A549 (cell line): ENCODE results near the gene ITPKB. TPM values are rescaled to one million over a fixed set of nuclear protein-coding genes. Genes with fewer than 3 reads are reported as not detected.

Source experiments
- ATAC-seq, 2 experiments: fragments of 200-7000 bp in 1 of 2; fragments of >200 bp in 1 of 2; cut with Nextera tagmentation in 1 of 2; cut with Tn5 transposase in 1 of 2; 3 replicates each; pipeline versions ENCODE4 v1.8.0 to v1.9.1; 2018 to 2020; ENCODE audit warnings: mild to moderate bottlenecking in 1 of 2, moderate library complexity in 1 of 2
- CTCF ChIA-PET: fragments of 300-600 bp; sonication (Branson Sonifier 250); formaldehyde crosslinking; extraction: SDS; loops from one replicate; lab custom pipeline; 2021; ENCODE audit warnings: antibody characterized with exemption, inconsistent platforms; lab: Yijun Ruan, JAX
- POLR2A ChIA-PET: fragments of 350-600 bp; formaldehyde crosslinking; extraction: SDS; loops from one replicate; lab custom pipeline; 2021; ENCODE audit warnings: antibody characterized with exemption, inconsistent platforms; lab: Yijun Ruan, JAX
- DNase-seq, 2 experiments: peaks; one replicate each; pipeline versions ENCODE4 v3.0.0 to v3.0.0-alpha.2; 2011 to 2016; ENCODE audit warnings: low read depth in 1 of 2, low spot score in 1 of 2
- FAIRE-seq: peaks from 2 replicates; lab custom pipeline; 2011; peaks lifted over from hg19 to GRCh38; lab: Jason Lieb, UNC
- H3K27ac ChIP-seq, 2 experiments: fragments of >200 bp; sonication (Bioruptor Twin); formaldehyde crosslinking; 3 replicates each; pipeline ENCODE4 v1.5.1; 2016 to 2017
- H3K4me1 ChIP-seq: fragments of >200 bp; sonication (Bioruptor Twin); formaldehyde crosslinking; 3 replicates; pipeline ENCODE4 v1.6.1; 2016
- H3K4me2 ChIP-seq: fragments of >200 bp; sonication (Bioruptor Twin); formaldehyde crosslinking; 3 replicates; pipeline ENCODE4 v1.6.1; 2016
- H3K4me3 ChIP-seq: fragments of >200 bp; sonication (Bioruptor Twin); formaldehyde crosslinking; 3 replicates; pipeline ENCODE4 v1.5.1; 2016
- H3K9me3 ChIP-seq: fragments of >200 bp; sonication (Bioruptor Twin); formaldehyde crosslinking; 3 replicates; pipeline ENCODE4 v1.6.1; 2016
- BHLHE40 ChIP-seq: IDR thresholded peaks from 2 replicates; pipeline ENCODE4 v1.6.1; 2012; ENCODE audit warnings: low read depth, low read length, inconsistent platforms
- CBX8 ChIP-seq: fragments of 200-600 bp; sonication (generic); IDR thresholded peaks from 2 replicates; pipeline ENCODE4 v1.6.1; 2016
- CHD2 ChIP-seq: fragments of 150-350 bp; IDR thresholded peaks from 2 replicates; pipeline ENCODE4 v1.6.1; 2014; ENCODE audit warnings: low read length; ENCODE audit not compliant: partially characterized antibody
- CHD4 ChIP-seq: fragments of 200-600 bp; sonication (generic); IDR thresholded peaks from 2 replicates; pipeline ENCODE4 v1.6.1; 2016; ENCODE audit warnings: antibody characterized with exemption, mild to moderate bottlenecking, borderline replicate concordance
- CTCF ChIP-seq: fragments of >200 bp; sonication (Bioruptor Twin); formaldehyde crosslinking; IDR thresholded peaks from 3 replicates; pipeline ENCODE4 v1.5.1; 2016
- E2F6 ChIP-seq: IDR thresholded peaks from 2 replicates; pipeline ENCODE4 v1.6.1; 2012; ENCODE audit warnings: low read depth, borderline replicate concordance
- EHF ChIP-seq: fragments of 250-450 bp; sonication (Bioruptor Pico); IDR thresholded peaks from 2 replicates; pipeline ENCODE4 v1.5.0; 2020; ENCODE audit warnings: mild to moderate bottlenecking
- EHMT2 ChIP-seq: fragments of 200-600 bp; sonication (generic); IDR thresholded peaks from 2 replicates; pipeline ENCODE4 v1.6.1; 2016; ENCODE audit warnings: antibody characterized with exemption, low read depth, mild to moderate bottlenecking, moderate library complexity
- EP300 ChIP-seq, 2 experiments: fragments of >200 bp; sonication (Bioruptor Twin); formaldehyde crosslinking; IDR thresholded peaks; 2 replicates in 1 of 2; 3 replicates in 1 of 2; pipeline ENCODE4 v1.6.1; 2016 to 2017
- FOSB ChIP-seq: fragments of 250-450 bp; sonication (Bioruptor Pico); IDR thresholded peaks from 2 replicates; pipeline ENCODE4 v1.5.0; 2020; ENCODE audit warnings: mild to moderate bottlenecking, moderate library complexity
- FOSL2 ChIP-seq, 2 experiments: fragments of 450-650 bp in 1 of 2; fragments of >200 bp in 1 of 2; sonication (Bioruptor Twin) in 1 of 2; formaldehyde crosslinking; IDR thresholded peaks; 2 replicates each; pipeline versions ENCODE4 v1.5.0 to v1.6.1; 2016 to 2020; ENCODE audit warnings: mild to moderate bottlenecking in 1 of 2, moderate library complexity in 1 of 2
- HEYL ChIP-seq: fragments of 250-450 bp; sonication (Bioruptor Pico); IDR thresholded peaks from 2 replicates; pipeline ENCODE4 v1.8.0; 2021; ENCODE audit warnings: mild to moderate bottlenecking, moderate library complexity
- HOXA7 ChIP-seq: fragments of 250-450 bp; sonication (Bioruptor Pico); IDR thresholded peaks from 2 replicates; pipeline ENCODE4 v1.5.0; 2020; ENCODE audit warnings: mild to moderate bottlenecking, moderate library complexity
- HOXB13 ChIP-seq: fragments of 250-450 bp; sonication (Bioruptor Pico); IDR thresholded peaks from 2 replicates; pipeline ENCODE4 v1.5.0; 2020; ENCODE audit warnings: low read depth, mild to moderate bottlenecking, moderate library complexity
- HOXB5 ChIP-seq: fragments of 250-450 bp; sonication (Bioruptor Pico); IDR thresholded peaks from 2 replicates; pipeline ENCODE4 v1.5.0; 2020; ENCODE audit warnings: mild to moderate bottlenecking, moderate library complexity
- JUNB ChIP-seq: fragments of >200 bp; sonication (Bioruptor Twin); formaldehyde crosslinking; IDR thresholded peaks from 2 replicates; pipeline ENCODE4 v1.6.1; 2016
- KDM5A ChIP-seq: fragments of 200-600 bp; sonication (generic); IDR thresholded peaks from 2 replicates; pipeline ENCODE4 v1.6.1; 2016; ENCODE audit warnings: antibody characterized with exemption, mild to moderate bottlenecking
- MAX ChIP-seq: IDR thresholded peaks from 2 replicates; pipeline ENCODE4 v1.6.1; 2012
- NFE2L2 ChIP-seq: fragments of 150-350 bp; conservative IDR thresholded peaks from 2 replicates; pipeline ENCODE4 v1.6.1; 2014; ENCODE audit warnings: low read length
- NPAS2 ChIP-seq: fragments of 250-450 bp; sonication (Bioruptor Pico); IDR thresholded peaks from 2 replicates; pipeline ENCODE4 v1.8.0; 2022; ENCODE audit warnings: mild to moderate bottlenecking, moderate library complexity, borderline replicate concordance
- NR3C1 ChIP-seq: fragments of >200 bp; sonication (Bioruptor Twin); formaldehyde crosslinking; IDR thresholded peaks from 3 replicates; pipeline ENCODE4 v1.6.1; 2017
- PHF8 ChIP-seq: fragments of 200-600 bp; sonication (generic); IDR thresholded peaks from 2 replicates; pipeline ENCODE4 v1.6.1; 2016; ENCODE audit warnings: low read depth, mild to moderate bottlenecking, antibody characterized with exemption, moderate library complexity, borderline replicate concordance
- RAD21 ChIP-seq, 2 experiments: fragments of >200 bp in 1 of 2; sonication (Bioruptor Twin) in 1 of 2; formaldehyde crosslinking in 1 of 2; IDR thresholded peaks in 1 of 2; conservative IDR thresholded peaks in 1 of 2; 2 replicates in 1 of 2; 3 replicates in 1 of 2; pipeline ENCODE4 v1.6.1; 2012 to 2018; ENCODE audit warnings: inconsistent platforms in 1 of 2
- REST ChIP-seq: fragments of 200-600 bp; sonication (generic); IDR thresholded peaks from 2 replicates; pipeline ENCODE4 v1.6.1; 2016; ENCODE audit warnings: antibody characterized with exemption, mild to moderate bottlenecking, moderate library complexity
- RNF2 ChIP-seq: fragments of 200-600 bp; sonication (generic); IDR thresholded peaks from 2 replicates; pipeline ENCODE4 v1.6.1; 2016; ENCODE audit warnings: low read depth, mild to moderate bottlenecking, antibody characterized with exemption, moderate library complexity, borderline replicate concordance
- SREBF2 ChIP-seq: fragments of 450-650 bp; IDR thresholded peaks from 2 replicates; pipeline ENCODE4 v1.6.1; 2014; ENCODE audit warnings: mild to moderate bottlenecking, moderate library complexity
- ZNF302 ChIP-seq: fragments of 250-450 bp; sonication (Bioruptor Pico); IDR thresholded peaks from 2 replicates; pipeline ENCODE4 v1.9.0; 2021; ENCODE audit warnings: inconsistent platforms, mild to moderate bottlenecking, moderate library complexity
- WGBS: methylation state at CpG from one replicate; pipeline ENCODE4 v1.1.6; 2017; ENCODE audit errors: missing lambda C conversion rate; 5-methylcytosine and 5-hydroxymethylcytosine counted together
- polyA plus RNA-seq, 4 experiments: library from polyadenylated mRNA; depleted of rRNA in 3 of 4; stranded (reverse); fragments of >200 nt; fragmentation: RNase III in 1 of 4; extraction: RNeasy Plus Mini Kit Qiagen cat#74134 plus additional on column Dnase treatment in 1 of 4; gene quantifications; 2 replicates in 3 of 4; 3 replicates in 1 of 4; pipeline ENCODE4 v1.2.3, GENCODE V29; 2011 to 2017

ITPKB gene
- polyA plus RNA-seq, 2 of the 4 experiments (the other 2 are of a cell fraction), result 1.7 to 2.8 TPM

- TF ChIP-seq FOSL2 (IDR thresholded peaks at IDR 0.05) (no peak), FOSL2 (CRISPR knock-in tag; IDR thresholded peaks at IDR 0.05) (no peak), EHMT2 (no peak), CTCF (no peak), CBX8 (no peak), RNF2 (no peak), FOSB (CRISPR knock-in tag) (no peak), JUNB (no peak), HEYL (CRISPR knock-in tag) (no peak)
Measured at GRCh38 chr1:226733304-226733703, 5.8 kb downstream of the ITPKB start (continued).

- no peak for TF ChIP-seq SREBF2
- no peak for TF ChIP-seq E2F6
- TF ChIP-seq EP300 (IDR thresholded peaks at IDR 0.05), result no peak
- TF ChIP-seq HOXB5 (CRISPR knock-in tag), result no peak
- TF ChIP-seq CHD2, result no peak
- TF ChIP-seq HOXA7 (CRISPR knock-in tag), result no peak
- TF ChIP-seq PHF8, result no peak
- no peak for DNase-seq
- no peak for FAIRE-seq
- WGBS, result 93% methylated on average over 4 of the region's 4 CpGs
- Histone ChIP-seq H3K4me1 (no peaks in the 10 kb centered on the region), H3K4me2 (no peak overlapping the region), H3K4me3 (no peak overlapping the region), H3K9me3 (no peaks in the 10 kb centered on the region), H3K27ac (no peak overlapping the region)
- ChIA-PET CTCF (no interaction called here), POLR2A (no interaction called here)
- no peak for ATAC-seq
Measured at GRCh38 chr1:226732856-226733291, 6.2 kb downstream of the ITPKB start.

GRCh38 chr1:226731257-226731893, 7.7 kb downstream of the ITPKB start:
- Histone ChIP-seq H3K27ac (no peak overlapping the region), H3K9me3 (no peaks in the 10 kb centered on the region), H3K4me2 (no peak overlapping the region), H3K4me3 (no peak overlapping the region)
- POLR2A ChIA-PET, result no interaction called here
- ATAC-seq, result no peak
- CTCF ChIA-PET, result interaction anchor here (0.7 to 1.3 kb wide), 4 partner anchors 8 to 97 kb away, joined by 3 to 5 read pairs (median 3); no protein-coding TSS in a partner anchor
- FAIRE-seq, result no peak
- 84% methylated on average over 3 of the region's 3 CpGs for WGBS
- no peak for DNase-seq
- no peak for TF ChIP-seq HOXB5 (CRISPR knock-in tag)
- no peak for TF ChIP-seq MAX
- no peak for TF ChIP-seq ZNF302 (CRISPR knock-in tag)
- no peak for TF ChIP-seq BHLHE40
- no peak for TF ChIP-seq FOSL2 (IDR thresholded peaks at IDR 0.05)
- no peak for TF ChIP-seq FOSL2 (CRISPR knock-in tag; IDR thresholded peaks at IDR 0.05)
- no peak for TF ChIP-seq HOXB13 (CRISPR knock-in tag)
- TF ChIP-seq NPAS2, result no peak
- TF ChIP-seq FOSB (CRISPR knock-in tag), result no peak
- TF ChIP-seq CTCF, result no peak
- TF ChIP-seq REST, result no peak
- no peak for TF ChIP-seq RAD21 (conservative IDR thresholded peaks at IDR 0.05 in 1 of 2, IDR thresholded peaks at IDR 0.05 in 1 of 2)
- TF ChIP-seq KDM5A, result no peak
- no peak for TF ChIP-seq EHF
- no peak for TF ChIP-seq NR3C1
- no peak for TF ChIP-seq NFE2L2
- TF ChIP-seq CHD4, result no peak
- TF ChIP-seq, all 56 proteins: peak for 0
- H3K4me1 ChIP-seq, result no peaks in the 10 kb centered on the region
